ENCODE measurements around the gene CC2D1A. TPM values are rescaled to one million over a fixed set of nuclear protein-coding genes. Genes with fewer than 3 reads are reported as not detected.

CC2D1A gene
- total RNA-seq, 4 donors from 2014 or later, result 29.3 to 36.4 (median 31.3) TPM

GRCh38 chr19:13942023-13942684, 36.2 kb downstream of the CC2D1A start:
- DNase-seq, result no peak
- H3K9me3 ChIP-seq, result no peaks in the 10 kb centered on the region
- H3K36me3 ChIP-seq, result no peaks in the 10 kb centered on the region
- 88 to 100% methylated on average over 1 of the region's 1 CpG for WGBS, 2 donors
- no peaks in the 10 kb centered on the region for H3K4me1 ChIP-seq
- intact Hi-C loops (cut with DNase I), result no loop called here
- TF ChIP-seq POLR2A (IDR thresholded peaks at IDR 0.05) (no peak), CTCF (IDR thresholded peaks at IDR 0.05) (no peak)
- no peak overlapping the region for H3K27ac ChIP-seq
- no peak overlapping the region for H3K4me3 ChIP-seq (replicated peaks in 1 of 3)
- no peaks in the 10 kb centered on the region for H3K27me3 ChIP-seq

- Histone ChIP-seq H3K36me3 (no peaks in the 10 kb centered on the region), H3K27ac (no peak overlapping the region), H3K4me1 (no peaks in the 10 kb centered on the region), H3K9me3 (no peaks in the 10 kb centered on the region), H3K27me3 (no peaks in the 10 kb centered on the region), H3K4me3 (replicated peaks in 1 of 3) (no peak overlapping the region)
- intact Hi-C loops (cut with DNase I), result no loop called here
- no peak for DNase-seq
- WGBS, 2 donors, result 93 to 94% methylated on average over 4 of the region's 4 CpGs
- TF ChIP-seq POLR2A (IDR thresholded peaks at IDR 0.05) (no peak), CTCF (IDR thresholded peaks at IDR 0.05) (no peak)
Observed at GRCh38 chr19:13946414-13946813, 40.4 kb downstream of the CC2D1A start.

GRCh38 chr19:13951043-13951442, 45.0 kb downstream of the CC2D1A start:
- TF ChIP-seq POLR2A (IDR thresholded peaks at IDR 0.05) (no peak), CTCF (IDR thresholded peaks at IDR 0.05) (no peak)
- Histone ChIP-seq H3K27me3 (no peaks in the 10 kb centered on the region), H3K27ac (no peak overlapping the region), H3K4me1 (peaks cover 14 to 15% of the 10 kb centered on the region in 2 donors), H3K36me3 (peaks cover 7 to 9% of the 10 kb centered on the region in 2 donors), H3K4me3 (replicated peaks in 1 of 3) (no peak overlapping the region), H3K9me3 (no peaks in the 10 kb centered on the region)
- DNase-seq, result no peak
- intact Hi-C loops (cut with DNase I), result no loop called here
- WGBS, 2 donors, result 84 to 93% methylated on average over 2 of the region's 2 CpGs

- Histone ChIP-seq H3K4me1 (peaks cover 14 to 15% of the 10 kb centered on the region in 2 donors), H3K9me3 (no peaks in the 10 kb centered on the region), H3K36me3 (peaks cover 15 to 17% of the 10 kb centered on the region in 2 donors), H3K4me3 (replicated peaks in 1 of 3) (no peak overlapping the region), H3K27ac (no peak overlapping the region), H3K27me3 (no peaks in the 10 kb centered on the region)
- no peak for DNase-seq
- TF ChIP-seq CTCF (IDR thresholded peaks at IDR 0.05) (no peak), POLR2A (IDR thresholded peaks at IDR 0.05) (no peak)
- 12 to 14% methylated on average over 20 of the region's 20 CpGs for WGBS, 2 donors
- intact Hi-C loops (cut with DNase I), result no loop called here
Observed at GRCh38 chr19:13951799-13952153, 45.8 kb downstream of the CC2D1A start.

GRCh38 chr19:13952154-13952930, 46.3 kb downstream of the CC2D1A start, which contains the start of gene DCAF15:
Gene DCAF15, plus strand, starts transcription at chr19:13952509. Its CDS starts 4 bp downstream, at chr19:13952513.
- Histone ChIP-seq H3K9me3 (no peaks in the 10 kb centered on the region), H3K36me3 (peaks cover 19 to 20% of the 10 kb centered on the region in 2 donors), H3K4me3 (replicated peaks in 1 of 3) (peak within 1 kb of the TSS; percentile 51 to 71 (median 61)), H3K27ac (peak within 1 kb of the TSS in 2 of 3 donors; percentile 56 to 81), H3K27me3 (no peaks in the 10 kb centered on the region), H3K4me1 (peaks cover 14 to 15% of the 10 kb centered on the region in 2 donors)
- TF ChIP-seq CTCF (IDR thresholded peaks at IDR 0.05) (no peak), POLR2A (IDR thresholded peaks at IDR 0.05) (peak in 1 of 2 donors; percentile 60)
- DNase-seq, result peak; percentile 99
- WGBS, 2 donors, result 2 to 3% methylated on average over 5 to 10 of the region's 65 CpGs
- intact Hi-C loops (cut with DNase I), result no loop called here
